ENCODE results near the gene TLR5. TPM values are rescaled to one million over a fixed set of nuclear protein-coding genes. Genes with fewer than 3 reads are reported as not detected.

The TLR5 gene
- total and polyA plus RNA-seq, 7 donors, result 0.20 to 3.1 (median 0.80) TPM

DNA sequence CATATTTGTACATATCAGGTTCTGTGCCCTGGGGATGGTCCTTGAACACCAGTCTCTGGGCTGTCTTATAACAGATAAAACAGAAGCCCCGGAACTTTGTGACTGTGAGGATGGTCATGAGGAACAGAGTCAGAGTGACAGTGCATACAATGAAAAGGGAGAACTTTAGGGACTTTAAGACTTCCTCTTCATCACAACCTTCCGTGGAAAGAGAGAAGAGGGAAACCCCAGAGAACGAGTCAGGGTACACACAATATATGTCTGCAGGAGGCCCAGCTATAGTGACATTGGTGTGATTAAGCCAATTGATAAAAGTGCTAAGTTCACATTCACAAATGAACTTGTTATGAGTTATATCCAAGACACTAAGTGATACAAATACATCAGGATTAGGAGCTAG lies 32.1 kb downstream of the TLR5 start:
- no peak for TF ChIP-seq CTCF (IDR thresholded peaks at IDR 0.05)
- DNase-seq, result no peak
- H3K27ac ChIP-seq, result no peak overlapping the region
- intact Hi-C loops (cut with DNase I), result no loop called here
- H3K4me1 ChIP-seq, result no peaks in the 10 kb centered on the region
- no peaks in the 10 kb centered on the region for H3K27me3 ChIP-seq (ENCODE audit: insufficient read depth in 3 of 3, low read length in 2 of 3)
- WGBS, 3 donors, result 80 to 92% (median 91%) methylated on average over 3 of the region's 3 CpGs
- no peaks in the 10 kb centered on the region for H3K9me3 ChIP-seq
- no peaks in the 10 kb centered on the region for H3K36me3 ChIP-seq (ENCODE audit: insufficient read depth in 1 of 2, low read depth in 1 of 2)
- no peak for ATAC-seq
- H3K4me3 ChIP-seq, result no peak overlapping the region

DNA sequence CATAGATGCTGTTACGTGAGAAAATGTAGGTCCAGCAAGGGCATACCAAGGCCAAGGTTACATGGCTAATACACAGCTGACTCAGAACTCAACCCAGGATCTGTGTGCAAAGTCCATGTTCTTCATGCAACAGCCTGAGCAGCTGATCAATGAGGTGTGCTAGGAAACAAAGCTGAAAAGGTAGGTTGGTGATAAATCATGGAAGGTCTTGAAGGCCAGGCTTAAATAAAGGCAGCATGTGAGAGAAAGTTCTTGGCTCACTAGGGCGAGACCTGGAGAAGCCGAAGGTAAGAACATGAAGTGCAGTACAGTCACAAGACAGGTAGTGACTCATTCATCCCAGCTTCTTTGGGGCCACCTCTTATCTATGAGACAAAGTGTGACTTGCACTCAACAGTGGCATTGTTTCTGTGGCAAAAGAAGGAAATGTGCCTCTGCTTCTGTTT lies 33.4 kb downstream of the TLR5 start:
- WGBS, 3 donors, result 76 to 83% (median 78%) methylated on average over 3 of the region's 3 CpGs
- Histone ChIP-seq H3K27me3 (ENCODE audit: insufficient read depth in 3 of 3, low read length in 2 of 3) (no peaks in the 10 kb centered on the region), H3K9me3 (no peaks in the 10 kb centered on the region), H3K4me1 (no peaks in the 10 kb centered on the region), H3K36me3 (ENCODE audit: insufficient read depth in 1 of 2, low read depth in 1 of 2) (no peaks in the 10 kb centered on the region), H3K27ac (no peak overlapping the region), H3K4me3 (no peak overlapping the region)
- intact Hi-C loops (cut with DNase I), result no loop called here
- DNase-seq, result no peak
- no peak for TF ChIP-seq CTCF (IDR thresholded peaks at IDR 0.05)
- ATAC-seq, result no peak

DNA sequence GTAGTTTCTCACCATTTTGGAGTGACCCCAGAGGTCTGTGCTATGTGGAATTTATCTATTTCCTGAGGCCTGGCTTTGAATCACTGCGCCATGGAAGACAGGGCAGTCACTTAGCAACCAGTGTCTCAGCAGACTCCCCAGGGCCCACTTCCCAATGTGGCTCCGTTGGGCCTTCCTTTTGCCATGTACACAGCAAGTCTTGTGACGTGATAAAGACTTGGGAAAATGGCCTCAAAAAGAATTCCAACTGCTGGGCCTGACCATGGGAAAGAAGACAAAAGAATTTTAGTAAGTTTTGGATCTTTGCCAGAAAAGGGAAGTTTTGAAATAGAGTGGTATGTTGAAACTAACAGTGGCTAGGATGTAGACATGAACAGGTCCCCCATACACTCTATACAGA lies 36.2 kb downstream of the TLR5 start:
- WGBS, 3 donors, result 45 to 58% (median 48%) methylated on average over 3 of the region's 3 CpGs
- H3K27ac ChIP-seq, result no peak overlapping the region
- no peaks in the 10 kb centered on the region for H3K36me3 ChIP-seq (ENCODE audit: insufficient read depth in 1 of 2, low read depth in 1 of 2)
- no peak overlapping the region for H3K4me3 ChIP-seq
- H3K9me3 ChIP-seq, result no peaks in the 10 kb centered on the region
- no peak for ATAC-seq
- no peaks in the 10 kb centered on the region for H3K4me1 ChIP-seq
- no peak for TF ChIP-seq CTCF (IDR thresholded peaks at IDR 0.05)
- no peaks in the 10 kb centered on the region for H3K27me3 ChIP-seq (ENCODE audit: insufficient read depth in 3 of 3, low read length in 2 of 3)
- no peak for DNase-seq
- intact Hi-C loops (cut with DNase I), result no loop called here

DNA sequence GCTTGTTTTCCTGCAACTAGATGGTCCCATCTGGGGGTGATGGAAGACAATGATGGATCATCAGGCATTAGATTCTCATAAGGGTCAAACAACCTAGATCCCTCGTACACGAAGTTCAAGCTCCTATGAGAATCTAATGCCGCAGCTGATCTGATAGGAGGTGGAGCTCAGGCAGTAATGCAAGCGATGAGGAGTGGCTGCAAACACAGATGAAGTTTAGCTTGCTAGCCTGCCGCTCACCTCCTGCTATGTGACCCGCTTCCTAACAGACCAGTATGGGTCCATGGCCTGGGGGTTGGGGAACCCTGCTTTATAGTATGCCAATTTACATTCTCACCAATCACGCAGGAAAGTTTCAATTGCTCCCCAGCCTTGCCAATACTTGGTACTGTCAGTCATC lies 37.5 kb downstream of the TLR5 start:
- ATAC-seq, result no peak
- no peak for TF ChIP-seq CTCF (IDR thresholded peaks at IDR 0.05)

DNA sequence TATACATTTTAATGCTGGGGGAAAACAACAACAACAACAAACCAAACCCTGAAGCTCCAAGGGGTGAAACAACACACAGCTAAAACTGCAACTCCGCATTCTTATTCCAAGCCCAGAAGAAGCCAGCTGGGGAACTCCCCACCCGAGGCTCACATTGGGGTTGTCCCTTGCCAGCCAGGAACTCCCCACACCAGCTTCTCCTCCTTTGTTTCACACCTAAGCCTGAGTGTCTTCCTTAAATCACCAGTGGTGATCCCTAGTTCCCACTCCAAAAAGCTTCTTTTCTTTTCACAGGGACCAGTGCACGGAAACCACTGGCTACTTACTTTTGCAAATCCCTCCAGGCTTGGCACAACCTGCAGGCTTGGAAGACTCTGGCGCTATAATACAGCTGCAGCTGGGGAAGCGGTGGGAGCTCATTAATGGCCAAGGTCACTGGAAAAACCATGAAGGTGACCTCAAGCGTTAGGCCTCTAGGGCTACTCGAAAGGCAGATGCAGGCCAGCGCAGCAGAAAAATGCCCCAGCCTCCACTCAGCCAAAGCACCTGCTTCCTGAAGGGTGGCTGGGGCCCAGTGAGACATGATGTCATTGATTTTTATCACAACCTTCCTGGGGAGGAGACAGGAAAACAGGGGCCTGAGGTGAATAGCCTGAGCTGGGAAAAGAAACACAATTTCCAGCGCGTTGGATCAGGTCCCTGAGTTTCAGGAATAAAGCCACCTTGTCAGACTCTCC lies 40.1 kb downstream of the TLR5 start:
- no peaks in the 10 kb centered on the region for H3K36me3 ChIP-seq (ENCODE audit: insufficient read depth in 1 of 2, low read depth in 1 of 2)
- DNase-seq (no peak), ATAC-seq (peak in 3 of 4 donors; percentile 26 to 44 (median 33))
- H3K27me3 ChIP-seq (ENCODE audit: insufficient read depth in 3 of 3, low read length in 2 of 3), result no peaks in the 10 kb centered on the region
- H3K9me3 ChIP-seq, result no peaks in the 10 kb centered on the region
- intact Hi-C loops (cut with DNase I), result no loop called here
- 27 to 38% (median 30%) methylated on average over 10 of the region's 10 CpGs for WGBS, 3 donors
- TF ChIP-seq CTCF (IDR thresholded peaks at IDR 0.05), result no peak
- H3K4me1 ChIP-seq, result no peaks in the 10 kb centered on the region
- H3K4me3 ChIP-seq, result no peak overlapping the region
- no peak overlapping the region for H3K27ac ChIP-seq

More for the DNA sequence above, 37.5 kb downstream of the TLR5 start:
- Histone ChIP-seq H3K9me3 (no peaks in the 10 kb centered on the region), H3K36me3 (ENCODE audit: insufficient read depth in 1 of 2, low read depth in 1 of 2) (no peaks in the 10 kb centered on the region), H3K4me3 (no peak overlapping the region), H3K4me1 (no peaks in the 10 kb centered on the region), H3K27ac (no peak overlapping the region), H3K27me3 (ENCODE audit: insufficient read depth in 3 of 3, low read length in 2 of 3) (no peaks in the 10 kb centered on the region)
- intact Hi-C loops (cut with DNase I), result no loop called here
- DNase-seq, result no peak
- WGBS, 3 donors, result 96 to 97% (median 97%) methylated on average over 7 of the region's 7 CpGs

All from psoas muscle (tissue), 8 donors.